Kidney (tissue), 14 donors: ENCODE measurements around the gene ADGRA1. TPM values are rescaled to one million over a fixed set of nuclear protein-coding genes. Genes with fewer than 3 reads are reported as not detected.

Source experiments
- DNase-seq, 5 donors: peaks; one replicate each; pipeline ENCODE4 v3.0.0-alpha.2; 2013 to 2020
- FAIRE-seq: peaks from 2 replicates; lab custom pipeline; 2012; peaks lifted over from hg19 to GRCh38; lab: Jason Lieb, UNC
- H3K27ac ChIP-seq, 2 donors: one replicate each; pipeline ENCODE4 v1.7.0; 2013; ENCODE audit warnings: low read depth in 2 of 2, low read length in 2 of 2, inconsistent platforms in 1 of 2
- H3K27me3 ChIP-seq: one replicate; pipeline ENCODE4 v1.7.1; 2013; ENCODE audit warnings: low read length, inconsistent platforms; ENCODE audit not compliant: control insufficient read depth, insufficient read depth
- H3K36me3 ChIP-seq, 3 donors: one replicate each; pipeline versions ENCODE4 v1.7.0 to v1.7.1; 2013; ENCODE audit warnings: low read length in 3 of 3, control low read depth in 1 of 3, inconsistent platforms in 1 of 3; ENCODE audit not compliant: insufficient read depth in 3 of 3, control insufficient read depth in 2 of 3
- H3K4me1 ChIP-seq, 3 donors: one replicate each; pipeline versions ENCODE4 v1.7.0 to v1.7.1; 2013; ENCODE audit warnings: low read length in 3 of 3, inconsistent platforms in 1 of 3, low read depth in 1 of 3; ENCODE audit not compliant: control insufficient read depth in 2 of 3, insufficient read depth in 2 of 3
- H3K4me3 ChIP-seq, 3 donors: one replicate each; pipeline versions ENCODE4 v1.7.0 to v1.8.1; 2013; ENCODE audit warnings: low read length in 3 of 3, control low read depth in 1 of 3, inconsistent platforms in 1 of 3
- H3K9ac ChIP-seq, 3 donors: one replicate each; pipeline versions ENCODE4 v1.7.0 to v1.7.1; 2013; ENCODE audit warnings: low read length in 3 of 3, control low read depth in 1 of 3, inconsistent platforms in 1 of 3
- H3K9me3 ChIP-seq, 3 donors: one replicate each; pipeline versions ENCODE4 v1.7.0 to v1.7.1; 2013; ENCODE audit warnings: low read length in 3 of 3, control low read depth in 1 of 3, inconsistent platforms in 1 of 3; ENCODE audit not compliant: control insufficient read depth in 2 of 3, insufficient read depth in 1 of 3
- intact Hi-C: fragments of 100-400 bp; cut with DNase I; formaldehyde crosslinking; loops from one replicate; pipeline ENCODE4 v1.11.1; 2022
- polyA plus RNA-seq: library from polyadenylated mRNA; stranded (reverse); fragments of 350-450 nt; fragmentation: Illumina TruSeq; extraction: RNeasy Lipid Tissue Mini Kit (QIAGEN cat#74804); gene quantifications from one replicate; pipeline ENCODE4 v1.2.3, GENCODE V29; 2014; ENCODE audit warnings: low read depth, low replicate concordance; ENCODE audit not compliant: insufficient read depth
- total RNA-seq: library from RNA; stranded (reverse); fragmentation: NEBNext Ultra II Directional; extraction: Animal tissue kit (Norgen Biotek cat#: 25700); gene quantifications from one replicate; pipeline ENCODE4 v1.2.1, GENCODE V29; 2021
- TF ChIP-seq, protein P1 (sequence below): IDR thresholded peaks from 3 replicates; pipeline ENCODE4 v1.5.1; 2012; ENCODE audit warnings: mild to moderate bottlenecking, moderate library complexity, borderline replicate concordance; ENCODE audit not compliant: insufficient read depth; ENCODE audit errors: extremely low read depth
- donor health status: control.
- donor health status: control.
- donor health status: control.
- donor health status: control.
- donor health status: control.
- donor health status: DM: yes; HTN: yes; CAD: no.
- donor health status: Normal renal cell carcinoma (clear cell type).

Gene ADGRA1
- total and polyA plus RNA-seq, 2 donors from 2014 or later = 0.91 to 1.1 TPM

DNA sequence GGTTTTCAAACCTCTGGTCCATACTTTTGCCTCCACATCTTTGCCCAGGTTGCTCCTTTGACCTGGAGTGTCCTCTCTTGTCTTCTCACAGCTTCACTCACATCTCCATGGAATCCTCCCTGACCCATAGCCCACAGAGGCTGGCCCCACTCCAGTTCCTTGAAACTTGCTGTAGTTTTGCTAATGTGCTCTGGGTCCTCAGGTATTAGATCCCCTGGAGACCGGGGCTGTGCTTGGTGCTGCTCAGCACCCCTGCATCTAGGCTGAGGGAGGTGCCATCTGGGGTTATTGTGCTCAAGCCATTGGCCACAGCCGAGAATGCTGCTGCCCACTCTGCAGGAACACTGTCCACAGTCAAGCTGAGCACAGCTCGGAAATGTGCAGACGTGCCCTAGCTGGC, 88.8 kb downstream of the ADGRA1 start:
- Histone ChIP-seq H3K4me1 (no peaks in the 10 kb centered on the region), H3K9ac (no peak overlapping the region), H3K36me3 (peaks cover 0 to 9% (median 0%) of the 10 kb centered on the region in 3 donors), H3K9me3 (peaks cover 0 to 8% (median 0%) of the 10 kb centered on the region in 3 donors), H3K27ac (no peak overlapping the region), H3K27me3 (peaks cover 2% of the 10 kb centered on the region), H3K4me3 (no peak overlapping the region)
- TF ChIP-seq, protein P1, sequence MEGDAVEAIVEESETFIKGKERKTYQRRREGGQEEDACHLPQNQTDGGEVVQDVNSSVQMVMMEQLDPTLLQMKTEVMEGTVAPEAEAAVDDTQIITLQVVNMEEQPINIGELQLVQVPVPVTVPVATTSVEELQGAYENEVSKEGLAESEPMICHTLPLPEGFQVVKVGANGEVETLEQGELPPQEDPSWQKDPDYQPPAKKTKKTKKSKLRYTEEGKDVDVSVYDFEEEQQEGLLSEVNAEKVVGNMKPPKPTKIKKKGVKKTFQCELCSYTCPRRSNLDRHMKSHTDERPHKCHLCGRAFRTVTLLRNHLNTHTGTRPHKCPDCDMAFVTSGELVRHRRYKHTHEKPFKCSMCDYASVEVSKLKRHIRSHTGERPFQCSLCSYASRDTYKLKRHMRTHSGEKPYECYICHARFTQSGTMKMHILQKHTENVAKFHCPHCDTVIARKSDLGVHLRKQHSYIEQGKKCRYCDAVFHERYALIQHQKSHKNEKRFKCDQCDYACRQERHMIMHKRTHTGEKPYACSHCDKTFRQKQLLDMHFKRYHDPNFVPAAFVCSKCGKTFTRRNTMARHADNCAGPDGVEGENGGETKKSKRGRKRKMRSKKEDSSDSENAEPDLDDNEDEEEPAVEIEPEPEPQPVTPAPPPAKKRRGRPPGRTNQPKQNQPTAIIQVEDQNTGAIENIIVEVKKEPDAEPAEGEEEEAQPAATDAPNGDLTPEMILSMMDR = no peak
- intact Hi-C loops = no loop called here
- FAIRE-seq = no peak
- DNase-seq = no peak

GRCh38 chr10:133177380-133178157, 89.8 kb downstream of the ADGRA1 start:
- TF ChIP-seq, protein P1 = no peak

GRCh38 chr10:133178357-133179127, 90.8 kb downstream of the ADGRA1 start:
- no peaks in the 10 kb centered on the region for H3K4me1 ChIP-seq
- H3K9ac ChIP-seq = no peak overlapping the region
- H3K36me3 ChIP-seq = peaks cover 0 to 9% (median 0%) of the 10 kb centered on the region in 3 donors
- DNase-seq = peak in 1 of 5 donors; percentile 24
- TF ChIP-seq, protein P1 = no peak
- intact Hi-C loops = no loop called here
- FAIRE-seq = no peak
- peaks cover 2% of the 10 kb centered on the region for H3K27me3 ChIP-seq
- H3K4me3 ChIP-seq = no peak overlapping the region
- peaks cover 0 to 8% (median 0%) of the 10 kb centered on the region in 3 donors for H3K9me3 ChIP-seq
- H3K27ac ChIP-seq = no peak overlapping the region

More at GRCh38 chr10:133177380-133178157, 89.8 kb downstream of the ADGRA1 start:
- H3K36me3 ChIP-seq = peaks cover 0 to 9% (median 0%) of the 10 kb centered on the region in 3 donors
- H3K4me3 ChIP-seq = peak overlapping the region in 1 of 3 donors; percentile 32
- H3K9me3 ChIP-seq = peaks cover 0 to 8% (median 0%) of the 10 kb centered on the region in 3 donors
- peaks cover 2% of the 10 kb centered on the region for H3K27me3 ChIP-seq
- FAIRE-seq (no peak), DNase-seq (no peak)
- no peak overlapping the region for H3K27ac ChIP-seq
- H3K4me1 ChIP-seq = no peaks in the 10 kb centered on the region
- no peak overlapping the region for H3K9ac ChIP-seq
- intact Hi-C loops = no loop called here
